HepG2 (cell line): ENCODE data around the gene MSL2. TPM values are rescaled to one million over a fixed set of nuclear protein-coding genes. Genes with fewer than 3 reads are reported as not detected.

Experiments
- ATF2 ChIP-seq: sonication (generic); formaldehyde crosslinking; IDR thresholded peaks from 2 replicates; pipeline ENCODE4 v1.4.0; 2020; ENCODE audit warnings: missing genetic modification reagents
- BATF2 ChIP-seq: sonication (generic); formaldehyde crosslinking; IDR thresholded peaks from 2 replicates; pipeline ENCODE4 v1.8.0; 2022; ENCODE audit warnings: mild to moderate bottlenecking, missing genetic modification reagents, moderate library complexity
- DBP ChIP-seq: sonication (generic); formaldehyde crosslinking; IDR thresholded peaks from 2 replicates; pipeline ENCODE4 v1.4.0; 2020; ENCODE audit warnings: missing genetic modification reagents; ENCODE audit errors: not compliant biosample characterization
- FOSL2 ChIP-seq: sonication (generic); formaldehyde crosslinking; IDR thresholded peaks from 2 replicates; pipeline ENCODE4 v1.4.0; 2020; ENCODE audit warnings: missing genetic modification reagents
- GRHL1 ChIP-seq: sonication (generic); formaldehyde crosslinking; conservative IDR thresholded peaks from 2 replicates; pipeline ENCODE4 v1.8.0; 2022; ENCODE audit warnings: missing genetic modification reagents
- HIC2 ChIP-seq: sonication (generic); formaldehyde crosslinking; IDR thresholded peaks from 2 replicates; pipeline ENCODE4 v1.9.0; 2022; ENCODE audit warnings: low read depth, missing genetic modification reagents
- HOXA3 ChIP-seq: sonication (generic); formaldehyde crosslinking; IDR thresholded peaks from 2 replicates; pipeline ENCODE4 v1.5.0; 2020; ENCODE audit warnings: missing genetic modification reagents
- KAT2B ChIP-seq: fragments of 150-350 bp; IDR thresholded peaks from 2 replicates; pipeline ENCODE4 v1.6.1; 2014; ENCODE audit warnings: low read depth, low read length, borderline replicate concordance
- MAFK ChIP-seq, 2 experiments: IDR thresholded peaks in 1 of 2; conservative IDR thresholded peaks in 1 of 2; 2 replicates each; pipeline ENCODE4 v1.6.1; 2011; ENCODE audit warnings: improper control_type of control experiment in 2 of 2, low read length in 2 of 2
- REL ChIP-seq: sonication (generic); formaldehyde crosslinking; conservative IDR thresholded peaks from 2 replicates; pipeline ENCODE4 v1.8.0; 2022; ENCODE audit warnings: mild to moderate bottlenecking, missing genetic modification reagents, moderate library complexity
- SCMH1 ChIP-seq: sonication (generic); formaldehyde crosslinking; IDR thresholded peaks from 2 replicates; pipeline ENCODE4 v1.9.0; 2021; ENCODE audit warnings: missing genetic modification reagents, mild to moderate bottlenecking, borderline replicate concordance
- SIX4 ChIP-seq: sonication (generic); formaldehyde crosslinking; IDR thresholded peaks from 2 replicates; pipeline ENCODE4 v1.4.0; 2020; ENCODE audit warnings: missing genetic modification reagents
- SUZ12 ChIP-seq: fragments of 150-350 bp; IDR thresholded peaks from 2 replicates; pipeline ENCODE4 v1.6.1; 2014; ENCODE audit warnings: low read depth, low read length
- ZNF33A ChIP-seq: sonication (generic); formaldehyde crosslinking; IDR thresholded peaks from 2 replicates; pipeline ENCODE4 v1.5.1; 2020; ENCODE audit warnings: missing genetic modification reagents, mild to moderate bottlenecking, moderate library complexity, borderline replicate concordance
- ZNF513 ChIP-seq: sonication (generic); formaldehyde crosslinking; conservative IDR thresholded peaks from 2 replicates; pipeline ENCODE4 v1.5.0; 2020; ENCODE audit warnings: missing genetic modification reagents
- ZNF547 ChIP-seq: sonication (generic); formaldehyde crosslinking; IDR thresholded peaks from 2 replicates; pipeline ENCODE4 v1.5.1; 2020; ENCODE audit warnings: mild to moderate bottlenecking, missing genetic modification reagents
- ZNF562 ChIP-seq: sonication (generic); formaldehyde crosslinking; IDR thresholded peaks from 2 replicates; pipeline ENCODE4 v1.8.0; 2022; ENCODE audit warnings: missing genetic modification reagents, borderline replicate concordance
- ZNF572 ChIP-seq: sonication (generic); formaldehyde crosslinking; IDR thresholded peaks from 2 replicates; pipeline ENCODE4 v1.5.1; 2020; ENCODE audit warnings: mild to moderate bottlenecking, missing genetic modification reagents
- ZNF619 ChIP-seq: sonication (generic); formaldehyde crosslinking; IDR thresholded peaks from 2 replicates; pipeline ENCODE4 v1.4.0; 2020; ENCODE audit warnings: mild to moderate bottlenecking, missing genetic modification reagents
- polyA plus RNA-seq, 8 experiments: library from polyadenylated mRNA; depleted of rRNA in 3 of 8; stranded (reverse) in 7 of 8; unstranded in 1 of 8; fragments of >200 nt; fragmentation: Illumina TruSeq in 4 of 8; extraction: Trizol in 4 of 8; gene quantifications; 2 replicates each; pipeline versions ENCODE4 v1.2.1 to v1.2.3, GENCODE V29; 2011 to 2016; ENCODE audit warnings: low read depth in 4 of 8, missing spikeins in 1 of 8, mixed read lengths in 1 of 8; ENCODE audit not compliant: insufficient read depth in 1 of 8
- total RNA-seq, 5 experiments: library from RNA; depleted of rRNA; stranded (reverse); fragments of >200 nt; fragmentation: Illumina TruSeq; extraction: Trizol; gene quantifications; 2 replicates each; pipeline ENCODE4 v1.2.3, GENCODE V29; 2016; ENCODE audit warnings: low read depth in 1 of 5

MSL2 gene
- total and polyA plus RNA-seq, 2 of the 13 experiments (the other 11 are each of a cell fraction or from before 2014, with no cell fraction given), result 6.9 to 11.7 TPM

- TF ChIP-seq BATF2 (CRISPR knock-in tag), result peak; percentile 97; the same call in 1 of the 2 replicates
- TF ChIP-seq ATF2 (CRISPR knock-in tag), result peak; percentile 88; the same call in 1 of the 2 replicates
- TF ChIP-seq FOSL2 (CRISPR knock-in tag), result peak; percentile 61
- TF ChIP-seq HIC2 (CRISPR knock-in tag), result peak; percentile 89
- peak; percentile 91; the same call in 1 of the 2 replicates for TF ChIP-seq REL (CRISPR knock-in tag)
- TF ChIP-seq KAT2B, result no peak
- 0 out of 2 replicates have a peak, but pooled peaks have one; percentile 41 for TF ChIP-seq ZNF572 (CRISPR knock-in tag)
- no peak for TF ChIP-seq SCMH1 (CRISPR knock-in tag)
- no peak for TF ChIP-seq MAFK (conservative IDR thresholded peaks at IDR 0.05 in 1 of 2, IDR thresholded peaks at IDR 0.05 in 1 of 2; ENCODE audit: low read length in 2 of 2)
- peak; percentile 94 for TF ChIP-seq ZNF619 (CRISPR knock-in tag)
- TF ChIP-seq SUZ12, result no peak
- TF ChIP-seq HOXA3 (CRISPR knock-in tag), result peak; percentile 89
- peak; percentile 23; the same call in 1 of the 2 replicates for TF ChIP-seq GRHL1 (CRISPR knock-in tag)
- TF ChIP-seq ZNF33A (CRISPR knock-in tag), result peak; percentile 24; the same call in 1 of the 2 replicates
- peak; percentile 99 for TF ChIP-seq ZNF547 (CRISPR knock-in tag)
- TF ChIP-seq ZNF562, result peak; percentile 93; the same call in 1 of the 2 replicates
- TF ChIP-seq DBP, result peak; percentile 83
- TF ChIP-seq ZNF513 (CRISPR knock-in tag), result 0 out of 2 replicates have a peak, but pooled peaks have one; percentile 37
- peak; percentile 40; the same call in 1 of the 2 replicates for TF ChIP-seq SIX4 (CRISPR knock-in tag)
Measured at GRCh38 chr3:136196401-136197158, 445 bp upstream of the MSL2 start (continued).
